ENCODE results near the gene JADE3. TPM values are rescaled to one million over a fixed set of nuclear protein-coding genes. Genes with fewer than 3 reads are reported as not detected.
A peak's percentile ranks its signal among the peaks of the same experiment; 100 is the strongest.

JADE3 gene
- total and polyA plus RNA-seq, 8 donors, result 2.7 to 11.9 (median 9.1) TPM

DNA sequence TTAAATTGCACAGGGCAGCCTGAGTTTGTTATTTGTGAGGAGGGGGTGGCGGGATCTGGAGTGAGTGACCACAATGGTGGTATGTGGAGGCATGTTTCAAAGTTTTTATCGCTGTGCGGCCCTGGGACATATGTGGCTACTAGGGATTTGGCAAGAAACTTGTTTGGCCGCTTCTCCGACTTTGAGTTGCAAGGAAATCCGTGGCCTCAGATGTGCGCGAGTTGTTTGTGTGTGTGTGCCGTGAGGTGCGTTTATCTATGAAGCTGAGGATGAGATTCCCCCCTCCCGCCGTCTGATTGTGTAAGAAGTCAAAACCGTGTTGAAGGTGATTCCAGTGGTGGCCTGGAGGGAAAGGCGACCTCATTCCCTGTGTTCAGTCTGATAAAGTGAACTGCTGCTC lies 1.4 kb downstream of the JADE3 start:
- intact Hi-C loops (cut with DNase I), result no loop called here
- DNase-seq, result peak in 3 of 6 donors; percentile 13 to 22 (median 22)
- H3K4me1 ChIP-seq, result peaks cover 0 to 4% (median 0%) of the 10 kb centered on the region in 3 donors
- no peak for FAIRE-seq
- no peaks in the 10 kb centered on the region for H3K36me3 ChIP-seq
- peak overlapping the region in 2 of 4 donors; percentile 71 for H3K27ac ChIP-seq
- no peaks in the 10 kb centered on the region for H3K9me3 ChIP-seq
- WGBS, 2 donors, result 1 to 24% methylated on average over 14 of the region's 14 CpGs
- TF ChIP-seq, protein P1, sequence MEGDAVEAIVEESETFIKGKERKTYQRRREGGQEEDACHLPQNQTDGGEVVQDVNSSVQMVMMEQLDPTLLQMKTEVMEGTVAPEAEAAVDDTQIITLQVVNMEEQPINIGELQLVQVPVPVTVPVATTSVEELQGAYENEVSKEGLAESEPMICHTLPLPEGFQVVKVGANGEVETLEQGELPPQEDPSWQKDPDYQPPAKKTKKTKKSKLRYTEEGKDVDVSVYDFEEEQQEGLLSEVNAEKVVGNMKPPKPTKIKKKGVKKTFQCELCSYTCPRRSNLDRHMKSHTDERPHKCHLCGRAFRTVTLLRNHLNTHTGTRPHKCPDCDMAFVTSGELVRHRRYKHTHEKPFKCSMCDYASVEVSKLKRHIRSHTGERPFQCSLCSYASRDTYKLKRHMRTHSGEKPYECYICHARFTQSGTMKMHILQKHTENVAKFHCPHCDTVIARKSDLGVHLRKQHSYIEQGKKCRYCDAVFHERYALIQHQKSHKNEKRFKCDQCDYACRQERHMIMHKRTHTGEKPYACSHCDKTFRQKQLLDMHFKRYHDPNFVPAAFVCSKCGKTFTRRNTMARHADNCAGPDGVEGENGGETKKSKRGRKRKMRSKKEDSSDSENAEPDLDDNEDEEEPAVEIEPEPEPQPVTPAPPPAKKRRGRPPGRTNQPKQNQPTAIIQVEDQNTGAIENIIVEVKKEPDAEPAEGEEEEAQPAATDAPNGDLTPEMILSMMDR (IDR thresholded peaks at IDR 0.05), result no peak
- H3K27me3 ChIP-seq, result peaks cover 0 to 2% (median 0%) of the 10 kb centered on the region in 4 donors
- H3K4me3 ChIP-seq, result peak overlapping the region in 3 of 4 donors; percentile 54 to 60 (median 56)
- ATAC-seq, result peak in 3 of 4 donors; percentile 12 to 19 (median 15)

DNA sequence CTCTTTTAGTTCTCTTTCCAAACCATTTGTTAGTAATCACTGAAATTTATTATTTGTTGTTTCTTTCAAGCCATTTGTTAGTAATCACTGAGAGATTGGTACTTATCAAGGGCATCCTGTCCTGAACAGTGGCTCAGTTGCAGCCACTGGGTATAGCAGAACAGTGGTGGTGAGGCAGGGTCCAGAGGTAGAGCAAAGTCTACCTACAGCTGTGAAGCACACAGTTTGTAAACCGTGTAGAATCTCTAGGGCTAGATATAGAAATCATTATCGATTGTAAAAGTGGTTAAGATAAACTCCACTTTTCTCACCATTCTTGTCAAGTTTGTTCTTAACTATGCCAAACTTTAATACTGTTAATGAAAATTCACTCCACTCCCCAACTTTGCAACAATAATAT lies 4.1 kb downstream of the JADE3 start:
- no peak overlapping the region for H3K27ac ChIP-seq
- H3K36me3 ChIP-seq, result no peaks in the 10 kb centered on the region
- peaks cover 0 to 4% (median 0%) of the 10 kb centered on the region in 3 donors for H3K4me1 ChIP-seq
- no peak overlapping the region for H3K4me3 ChIP-seq
- H3K9me3 ChIP-seq, result no peaks in the 10 kb centered on the region
- FAIRE-seq (no peak), ATAC-seq (no peak), DNase-seq (no peak)
- TF ChIP-seq, protein P1 (IDR thresholded peaks at IDR 0.05), result no peak
- intact Hi-C loops (cut with DNase I), result no loop called here
- H3K27me3 ChIP-seq, result peaks cover 0 to 6% (median 0%) of the 10 kb centered on the region in 4 donors
- WGBS, 2 donors, result 39 to 42% methylated on average over 2 of the region's 2 CpGs

DNA sequence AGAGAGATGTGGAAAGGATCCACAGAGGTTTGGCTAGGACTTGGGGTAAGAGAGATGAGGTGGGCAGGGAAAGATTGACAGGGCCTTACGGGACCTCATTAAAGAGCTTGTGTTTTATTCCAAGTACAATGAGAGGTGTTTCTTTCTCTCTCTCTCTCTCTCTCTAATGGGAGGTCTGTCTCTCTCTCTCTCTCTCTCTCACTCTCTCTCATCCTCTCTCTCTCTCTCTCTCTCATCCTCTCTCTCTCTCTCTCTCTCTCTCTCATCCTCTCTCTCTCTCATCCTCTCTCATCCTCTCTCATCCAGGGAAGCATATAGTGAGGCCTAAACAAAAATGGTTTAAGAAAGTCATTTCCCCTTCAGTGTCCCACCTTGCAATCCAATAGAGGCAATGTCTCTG lies 5.4 kb downstream of the JADE3 start:
- Histone ChIP-seq H3K4me1 (peaks cover 0 to 4% (median 0%) of the 10 kb centered on the region in 3 donors), H3K27ac (peak overlapping the region in 1 of 4 donors; percentile 21), H3K4me3 (no peak overlapping the region), H3K36me3 (no peaks in the 10 kb centered on the region), H3K9me3 (no peaks in the 10 kb centered on the region), H3K27me3 (peaks cover 0 to 6% (median 0%) of the 10 kb centered on the region in 4 donors)
- DNase-seq (no peak), ATAC-seq (no peak), FAIRE-seq (no peak)
- intact Hi-C loops (cut with DNase I), result no loop called here
- WGBS, 2 donors, result 71 to 93% methylated on average over 1 of the region's 1 CpG
- TF ChIP-seq, protein P1 (IDR thresholded peaks at IDR 0.05), result no peak

DNA sequence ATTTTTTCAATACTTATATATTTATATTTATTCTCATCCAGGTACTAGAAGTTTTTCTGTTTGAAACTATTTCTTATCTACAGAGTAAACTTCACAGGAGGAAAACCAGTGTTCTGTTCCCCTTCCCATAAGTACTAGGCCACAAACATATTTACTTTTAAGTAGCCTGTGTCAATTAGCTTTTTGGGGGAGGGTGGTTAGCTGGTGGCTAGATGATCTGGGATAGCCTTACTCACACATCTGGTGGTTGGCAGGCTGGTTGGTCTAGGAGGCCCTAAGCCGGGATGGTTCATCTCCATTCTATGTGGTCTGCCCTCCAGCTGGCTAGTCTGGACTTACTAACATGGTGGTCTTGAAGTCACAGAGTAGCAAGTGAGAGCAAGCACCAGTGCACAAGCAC lies 6.2 kb downstream of the JADE3 start:
- no peak overlapping the region for H3K4me3 ChIP-seq
- H3K27me3 ChIP-seq, result peaks cover 0 to 6% (median 0%) of the 10 kb centered on the region in 4 donors
- H3K4me1 ChIP-seq, result peaks cover 0 to 4% (median 0%) of the 10 kb centered on the region in 3 donors
- H3K27ac ChIP-seq, result no peak overlapping the region
- TF ChIP-seq, protein P1 (IDR thresholded peaks at IDR 0.05), result no peak
- FAIRE-seq, result no peak
- DNase-seq, result peak in 3 of 6 donors; percentile 24 to 35 (median 27)
- 35 to 62% methylated on average over 1 of the region's 1 CpG for WGBS, 2 donors
- intact Hi-C loops (cut with DNase I), result no loop called here
- ATAC-seq, result peak; percentile 70 to 87 (median 86)
- no peaks in the 10 kb centered on the region for H3K9me3 ChIP-seq
- no peaks in the 10 kb centered on the region for H3K36me3 ChIP-seq

DNA sequence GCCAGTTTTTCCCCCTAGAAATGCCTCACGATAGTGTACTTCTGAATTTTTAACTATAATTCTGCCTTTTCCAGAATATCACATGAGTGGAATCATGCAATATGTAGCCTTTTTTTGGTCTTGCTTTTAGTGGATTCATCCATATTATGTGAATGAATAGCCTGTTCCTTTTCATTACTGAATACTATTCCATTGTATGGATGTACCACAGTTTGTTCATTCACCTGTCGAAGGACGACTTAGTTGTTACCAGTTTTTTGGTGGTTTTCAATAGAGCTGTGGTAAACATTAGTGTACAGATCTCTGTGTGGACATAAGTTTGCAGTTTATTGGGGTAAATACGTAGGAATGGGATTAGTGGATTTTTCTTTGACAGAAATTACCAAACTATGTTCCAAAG lies 8.0 kb downstream of the JADE3 start:
- H3K27me3 ChIP-seq, result peaks cover 0 to 6% (median 0%) of the 10 kb centered on the region in 4 donors
- no peak overlapping the region for H3K27ac ChIP-seq
- DNase-seq (no peak), ATAC-seq (no peak), FAIRE-seq (no peak)
- no peaks in the 10 kb centered on the region for H3K36me3 ChIP-seq
- no peaks in the 10 kb centered on the region for H3K4me1 ChIP-seq
- TF ChIP-seq, protein P1 (IDR thresholded peaks at IDR 0.05), result no peak
- no peaks in the 10 kb centered on the region for H3K9me3 ChIP-seq
- no peak overlapping the region for H3K4me3 ChIP-seq
- 58 to 70% methylated on average over 4 of the region's 4 CpGs for WGBS, 2 donors
- intact Hi-C loops (cut with DNase I), result no loop called here
